ENCODE results near the gene MYL12B. TPM values are rescaled to one million over a fixed set of nuclear protein-coding genes. Genes with fewer than 3 reads are reported as not detected.
A peak's percentile ranks its signal among the peaks of the same experiment; 100 is the strongest.

Gene MYL12B
- total RNA-seq, 6 experiments from 2014 or later, result 113 to 281 (median 185) TPM

- DNase-seq (no peak), ATAC-seq (peak; percentile 84 to 92 (median 86))
- H3K4me1 ChIP-seq, result no peaks in the 10 kb centered on the region
- no peak overlapping the region for H3K27ac ChIP-seq
- TF ChIP-seq, protein P1, sequence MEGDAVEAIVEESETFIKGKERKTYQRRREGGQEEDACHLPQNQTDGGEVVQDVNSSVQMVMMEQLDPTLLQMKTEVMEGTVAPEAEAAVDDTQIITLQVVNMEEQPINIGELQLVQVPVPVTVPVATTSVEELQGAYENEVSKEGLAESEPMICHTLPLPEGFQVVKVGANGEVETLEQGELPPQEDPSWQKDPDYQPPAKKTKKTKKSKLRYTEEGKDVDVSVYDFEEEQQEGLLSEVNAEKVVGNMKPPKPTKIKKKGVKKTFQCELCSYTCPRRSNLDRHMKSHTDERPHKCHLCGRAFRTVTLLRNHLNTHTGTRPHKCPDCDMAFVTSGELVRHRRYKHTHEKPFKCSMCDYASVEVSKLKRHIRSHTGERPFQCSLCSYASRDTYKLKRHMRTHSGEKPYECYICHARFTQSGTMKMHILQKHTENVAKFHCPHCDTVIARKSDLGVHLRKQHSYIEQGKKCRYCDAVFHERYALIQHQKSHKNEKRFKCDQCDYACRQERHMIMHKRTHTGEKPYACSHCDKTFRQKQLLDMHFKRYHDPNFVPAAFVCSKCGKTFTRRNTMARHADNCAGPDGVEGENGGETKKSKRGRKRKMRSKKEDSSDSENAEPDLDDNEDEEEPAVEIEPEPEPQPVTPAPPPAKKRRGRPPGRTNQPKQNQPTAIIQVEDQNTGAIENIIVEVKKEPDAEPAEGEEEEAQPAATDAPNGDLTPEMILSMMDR (IDR thresholded peaks at IDR 0.05), result peak; percentile 62 to 72 (median 70)
- TF ChIP-seq POLR2A (IDR thresholded peaks at IDR 0.05), result no peak
- H3K9me3 ChIP-seq, result no peaks in the 10 kb centered on the region
- intact Hi-C loops (cut with DNase I), result loop anchor here in 1 of 2 donors (10.0 kb wide), 2 partner anchors 303 to 383 kb away; no protein-coding TSS in a partner anchor
- no peak overlapping the region for H3K4me3 ChIP-seq
- no peaks in the 10 kb centered on the region for H3K27me3 ChIP-seq
- peaks cover 0 to 17% (median 3%) of the 10 kb centered on the region in 4 donors for H3K36me3 ChIP-seq
- WGBS (ENCODE audit: insufficient coverage, low coverage, low lambda C conversion rate, missing lambda C conversion rate), result 15% methylated on average over 2 of the region's 2 CpGs
Measured at GRCh38 chr18:3281456-3282400, 19.8 kb downstream of the MYL12B start.

GRCh38 chr18:3283253-3283863, 21.4 kb downstream of the MYL12B start:
- ATAC-seq (no peak), DNase-seq (no peak)
- Histone ChIP-seq H3K27ac (no peak overlapping the region), H3K4me3 (no peak overlapping the region), H3K4me1 (no peaks in the 10 kb centered on the region), H3K36me3 (peaks cover 0 to 3% (median under 1%) of the 10 kb centered on the region in 4 donors), H3K9me3 (no peaks in the 10 kb centered on the region), H3K27me3 (no peaks in the 10 kb centered on the region)
- no peak for TF ChIP-seq POLR2A (IDR thresholded peaks at IDR 0.05)
- TF ChIP-seq, protein P1 (IDR thresholded peaks at IDR 0.05), result no peak
- intact Hi-C loops (cut with DNase I), result loop anchor here in 1 of 2 donors (10.0 kb wide), 2 partner anchors 301 to 381 kb away; no protein-coding TSS in a partner anchor
- WGBS (ENCODE audit: insufficient coverage, low coverage, low lambda C conversion rate, missing lambda C conversion rate), result 43% methylated on average over 8 of the region's 10 CpGs

DNA sequence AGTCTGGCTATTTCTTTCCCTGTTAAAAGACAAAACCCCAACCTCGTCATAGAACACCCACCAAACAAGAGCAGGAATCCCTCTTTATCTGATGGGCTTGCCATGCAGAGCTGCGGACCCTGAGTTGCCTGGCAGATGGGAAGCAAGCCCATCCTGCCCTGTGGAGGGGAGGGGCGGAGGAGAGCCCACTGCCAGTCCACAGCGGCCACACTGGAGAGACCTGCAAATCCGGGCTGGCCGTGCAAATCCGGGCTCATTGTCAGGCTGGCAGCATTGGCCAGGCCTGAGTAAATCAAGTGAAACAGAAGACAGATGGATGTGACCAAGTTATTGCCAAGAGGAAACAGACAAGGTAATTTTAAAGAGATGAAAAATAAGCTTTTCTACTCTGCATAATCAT, 22.0 kb downstream of the MYL12B start:
- DNase-seq (no peak), ATAC-seq (no peak)
- no peaks in the 10 kb centered on the region for H3K9me3 ChIP-seq
- intact Hi-C loops (cut with DNase I), result loop anchor here in 1 of 2 donors (10.0 kb wide), 2 partner anchors 301 to 381 kb away; no protein-coding TSS in a partner anchor
- H3K27ac ChIP-seq, result no peak overlapping the region
- no peak overlapping the region for H3K4me3 ChIP-seq
- 88% methylated on average over 4 of the region's 7 CpGs for WGBS (ENCODE audit: insufficient coverage, low coverage, low lambda C conversion rate, missing lambda C conversion rate)
- H3K27me3 ChIP-seq, result no peaks in the 10 kb centered on the region
- H3K4me1 ChIP-seq, result no peaks in the 10 kb centered on the region
- H3K36me3 ChIP-seq, result no peaks in the 10 kb centered on the region
- TF ChIP-seq, protein P1 (IDR thresholded peaks at IDR 0.05), result no peak
- no peak for TF ChIP-seq POLR2A (IDR thresholded peaks at IDR 0.05)

DNA sequence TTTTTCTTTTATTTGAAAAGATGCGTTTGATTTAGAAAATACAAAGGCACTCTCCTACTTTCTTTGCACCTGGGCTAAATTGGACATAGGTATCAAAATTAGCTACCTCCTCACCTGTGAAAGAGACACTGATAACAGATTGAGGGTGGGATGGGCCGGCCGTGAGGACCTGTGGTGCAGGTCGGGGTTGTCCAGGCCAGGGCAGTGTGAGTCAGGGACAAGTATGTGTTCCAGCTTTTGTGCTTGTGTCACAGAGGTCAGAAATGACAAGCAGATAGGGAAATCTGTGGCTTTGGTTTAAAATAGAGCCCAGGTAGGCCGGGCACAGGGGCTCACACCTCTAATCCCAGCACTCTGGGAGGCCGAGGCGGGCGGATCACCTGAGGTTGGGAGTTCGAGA, 22.6 kb downstream of the MYL12B start:
- intact Hi-C loops (cut with DNase I), result loop anchor here in 1 of 2 donors (10.0 kb wide), 2 partner anchors 300 to 380 kb away; no protein-coding TSS in a partner anchor
- DNase-seq, result no peak
- H3K27ac ChIP-seq, result no peak overlapping the region
- H3K4me3 ChIP-seq, result no peak overlapping the region
- WGBS (ENCODE audit: insufficient coverage, low coverage, low lambda C conversion rate, missing lambda C conversion rate), result 89% methylated on average over 9 of the region's 9 CpGs
- no peak for ATAC-seq
- no peaks in the 10 kb centered on the region for H3K4me1 ChIP-seq
- TF ChIP-seq POLR2A (IDR thresholded peaks at IDR 0.05), result no peak
- H3K27me3 ChIP-seq, result no peaks in the 10 kb centered on the region
- no peaks in the 10 kb centered on the region for H3K36me3 ChIP-seq
- no peaks in the 10 kb centered on the region for H3K9me3 ChIP-seq

Measured in right lobe of liver (tissue), 6 donors.